ENCODE results near the gene ZNF300.
"Not testable (repeated sequence)": the region's sequence is repeated elsewhere in the genome, so short reads cannot be mapped to it uniquely, and the experiment has no call there.

ZNF300 gene

DNA sequence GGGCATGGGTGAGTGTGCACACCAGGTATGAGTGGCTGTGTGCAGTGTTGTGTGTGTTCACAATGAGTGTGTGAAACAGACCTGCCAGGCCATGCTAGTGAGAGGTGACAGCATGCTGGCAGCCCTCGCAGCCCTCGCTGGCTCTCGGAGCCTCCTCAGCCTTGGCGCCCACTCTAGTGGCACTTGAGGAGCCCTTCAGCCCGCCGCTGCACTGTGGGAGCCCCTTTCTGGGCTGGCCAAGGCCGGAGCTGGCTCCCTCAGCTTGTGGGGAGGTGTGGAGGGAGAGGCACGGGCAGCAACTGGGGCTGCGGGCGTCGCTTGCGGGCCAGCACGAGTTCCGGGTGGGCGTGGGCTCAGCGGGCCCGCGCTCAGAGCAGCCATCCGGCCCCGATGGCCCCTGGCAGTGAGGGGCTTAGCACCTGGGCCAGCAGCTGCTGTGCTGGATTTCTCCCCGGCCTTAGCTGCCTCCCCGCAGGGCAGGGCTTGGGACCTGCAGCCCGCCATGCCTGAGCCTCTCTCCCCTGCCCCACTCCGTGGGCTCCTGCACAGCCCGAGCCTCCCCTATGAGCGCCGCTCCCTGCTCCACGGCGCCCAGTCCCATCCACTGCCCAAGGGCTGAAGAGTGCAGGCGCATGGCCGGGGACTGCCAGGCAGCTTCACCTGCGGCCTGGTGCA, 59.5 kb downstream of the ZNF300 start:
- DNase-seq, result not testable (repeated sequence)

Measured in activated naive CD4-positive, alpha-beta T cell treated with anti-CD3 and anti-CD28 coated beads, Interleukin-2, amount 50 U/mL, for 16 hours (primary cell).